Esophagus muscularis mucosa (tissue), 4 donors: ENCODE measurements around the gene STING1. TPM values are rescaled to one million over a fixed set of nuclear protein-coding genes. Genes with fewer than 3 reads are reported as not detected.

ENCODE experiments used
- DNase-seq: peaks from one replicate; pipeline ENCODE4 v3.0.0-alpha.2; 2017; ENCODE audit errors: extremely low spot score
- H3K27ac ChIP-seq, 4 donors: fragments of 200-600 bp; sonication (generic); replicated peaks in 1 of 4; 1 replicate in 3 of 4; 2 replicates in 1 of 4; pipeline ENCODE4 v1.5.1; 2016 to 2019; ENCODE audit warnings: mild to moderate bottlenecking in 1 of 4
- H3K27me3 ChIP-seq, 4 donors: fragments of 200-600 bp; sonication (generic); one replicate each; pipeline versions ENCODE4 v1.5.1 to v1.6.0; 2016 to 2019
- H3K36me3 ChIP-seq, 4 donors: fragments of 200-600 bp; sonication (generic); one replicate each; pipeline ENCODE4 v1.5.1; 2016 to 2019
- H3K4me1 ChIP-seq, 4 donors: fragments of 200-600 bp; sonication (generic); one replicate each; pipeline ENCODE4 v1.5.1; 2016 to 2019
- H3K4me3 ChIP-seq, 4 donors: fragments of 200-600 bp; sonication (generic); 1 replicate in 2 of 4; 2 replicates in 2 of 4; pipeline ENCODE4 v1.5.1; 2016 to 2019; ENCODE audit warnings: mild to moderate bottlenecking in 4 of 4, moderate library complexity in 1 of 4
- H3K9me3 ChIP-seq, 4 donors: fragments of 200-600 bp; sonication (generic); 1 replicate in 3 of 4; 2 replicates in 1 of 4; pipeline ENCODE4 v1.5.1; 2016 to 2019
- CTCF ChIP-seq, 3 experiments: fragments of 200-600 bp in 2 of 3; fragments of 450-650 bp in 1 of 3; sonication (generic) in 2 of 3; IDR thresholded peaks; one replicate each; pipeline ENCODE4 v1.5.1; 2017 to 2019; ENCODE audit warnings: antibody characterized with exemption in 3 of 3, mild to moderate bottlenecking in 2 of 3, moderate library complexity in 1 of 3
- EP300 ChIP-seq: sonication (generic); formaldehyde crosslinking; IDR thresholded peaks from one replicate; pipeline ENCODE4 v1.6.1; 2017; ENCODE audit warnings: antibody characterized with exemption
- POLR2A ChIP-seq: fragments of 450-650 bp; IDR thresholded peaks from one replicate; pipeline ENCODE4 v1.6.1; 2017; ENCODE audit warnings: antibody characterized with exemption, moderate library complexity, mild to moderate bottlenecking, low read depth
- POLR2AphosphoS5 ChIP-seq, 2 donors: sonication (generic); formaldehyde crosslinking; IDR thresholded peaks; one replicate each; pipeline ENCODE4 v1.6.1; 2017; ENCODE audit warnings: antibody characterized with exemption in 2 of 2
- WGBS: methylation state at CpG from one replicate; pipeline ENCODE4 v1.1.5; 2018; 5-methylcytosine and 5-hydroxymethylcytosine counted together
- intact Hi-C: fragments of 100-400 bp; cut with DNase I; formaldehyde crosslinking; loops from one replicate; pipeline ENCODE4 v1.15.1; 2023
- total RNA-seq, 4 donors: library from RNA; depleted of rRNA; stranded (reverse); fragments of >200 nt; gene quantifications; one replicate each; pipeline versions ENCODE4 v1.1.0 to v1.2.1, GENCODE V29; 2016

The STING1 gene
- total RNA-seq, 4 donors from 2014 or later = 22.0 to 82.8 (median 52.4) TPM

GRCh38 chr5:139524940-139525585 is 42.5 kb upstream of the STING1 start:
- H3K4me1 ChIP-seq = no peaks in the 10 kb centered on the region
- 67% methylated on average over 2 of the region's 2 CpGs for WGBS
- H3K27ac ChIP-seq = no peak overlapping the region
- TF ChIP-seq EP300 (no peak), POLR2AphosphoS5 (IDR thresholded peaks at IDR 0.05) (no peak), CTCF (IDR thresholded peaks at IDR 0.05) (no peak), POLR2A (no peak)
- no peaks in the 10 kb centered on the region for H3K9me3 ChIP-seq
- no peak overlapping the region for H3K4me3 ChIP-seq
- H3K27me3 ChIP-seq = no peaks in the 10 kb centered on the region
- H3K36me3 ChIP-seq = no peaks in the 10 kb centered on the region
- no peak for DNase-seq
- intact Hi-C loops = no loop called here

- H3K4me1 ChIP-seq = no peaks in the 10 kb centered on the region
- intact Hi-C loops = no loop called here
- TF ChIP-seq EP300 (no peak), POLR2A (no peak), POLR2AphosphoS5 (IDR thresholded peaks at IDR 0.05) (no peak), CTCF (IDR thresholded peaks at IDR 0.05) (no peak)
- no peaks in the 10 kb centered on the region for H3K36me3 ChIP-seq
- no peak overlapping the region for H3K4me3 ChIP-seq
- H3K27me3 ChIP-seq = no peaks in the 10 kb centered on the region
- DNase-seq = no peak
- no peaks in the 10 kb centered on the region for H3K9me3 ChIP-seq
- no peak overlapping the region for H3K27ac ChIP-seq
- WGBS = 91% methylated on average over 4 of the region's 4 CpGs
These were observed 41.9 kb upstream of the STING1 start for GRCh38 chr5:139524446-139524845.

- Histone ChIP-seq H3K4me3 (no peak overlapping the region), H3K9me3 (no peaks in the 10 kb centered on the region), H3K4me1 (peaks cover 0 to under 1% (median 0%) of the 10 kb centered on the region in 4 donors), H3K27ac (no peak overlapping the region), H3K27me3 (no peaks in the 10 kb centered on the region), H3K36me3 (no peaks in the 10 kb centered on the region)
- DNase-seq = no peak
- 90% methylated on average over 9 of the region's 10 CpGs for WGBS
- TF ChIP-seq POLR2A (no peak), EP300 (no peak), CTCF (IDR thresholded peaks at IDR 0.05) (no peak), POLR2AphosphoS5 (IDR thresholded peaks at IDR 0.05) (no peak)
- intact Hi-C loops = no loop called here
These were observed 41.3 kb upstream of the STING1 start for GRCh38 chr5:139523635-139524445.

- 7% methylated on average over 43 of the region's 56 CpGs for WGBS
- H3K9me3 ChIP-seq = no peaks in the 10 kb centered on the region
- TF ChIP-seq EP300 = no peak
- peak; percentile 95 to 97 (median 97) for TF ChIP-seq CTCF (IDR thresholded peaks at IDR 0.05)
- TF ChIP-seq POLR2A = no peak
- peak; percentile 90 to 95 for TF ChIP-seq POLR2AphosphoS5 (IDR thresholded peaks at IDR 0.05)
- H3K27ac ChIP-seq = peak overlapping the region; percentile 84 to 87 (median 84)
- no peaks in the 10 kb centered on the region for H3K27me3 ChIP-seq
- peak; percentile 97 for DNase-seq
- H3K4me3 ChIP-seq = peak overlapping the region; percentile 51 to 67 (median 60)
- intact Hi-C loops = loop anchor here (1.0 to 5.0 kb wide), 3 partner anchors 44 to 96 kb away; partner anchors contain the start of genes DNAJC18 and UBE2D2
- peaks cover 7 to 21% (median 12%) of the 10 kb centered on the region in 4 donors for H3K4me1 ChIP-seq
- no peaks in the 10 kb centered on the region for H3K36me3 ChIP-seq
These were observed 35.4 kb upstream of the STING1 start for GRCh38 chr5:139517683-139518564.
